GM06990 (cell line): ENCODE measurements around the gene BANK1.

Experiments used
- DNase-seq: peaks from one replicate; pipeline ENCODE4 v3.0.0-alpha.2; 2011; ENCODE audit not compliant: insufficient read length; ENCODE audit errors: extremely low read depth
- H3K27me3 ChIP-seq: replicated peaks from 2 replicates; pipeline ENCODE4 v1.6.0; 2011; ENCODE audit warnings: low read length; ENCODE audit not compliant: control insufficient read depth, insufficient read depth
- H3K36me3 ChIP-seq: 2 replicates; pipeline ENCODE4 v1.5.1; 2011; ENCODE audit warnings: low read length; ENCODE audit not compliant: control insufficient read depth, insufficient read depth
- H3K4me3 ChIP-seq: replicated peaks from 2 replicates; pipeline ENCODE4 v1.5.1; 2011; ENCODE audit warnings: low read depth, mild to moderate bottlenecking, control low read depth, low read length
- CTCF ChIP-seq: IDR thresholded peaks from 2 replicates; pipeline ENCODE4 v1.5.1; 2011; ENCODE audit warnings: low read length, control low read depth, mild to moderate bottlenecking, inconsistent platforms; ENCODE audit not compliant: insufficient read depth, poor library complexity, severe bottlenecking

Gene BANK1

GRCh38 chr4:101853691-101854090 lies 63.2 kb downstream of the BANK1 start:
- TF ChIP-seq CTCF: no peak
- no peak for DNase-seq
- H3K36me3 ChIP-seq: no peaks in the 10 kb centered on the region
- H3K27me3 ChIP-seq: no peaks in the 10 kb centered on the region
- H3K4me3 ChIP-seq: no peak overlapping the region

GRCh38 chr4:101855239-101855638 lies 64.7 kb downstream of the BANK1 start:
- no peak for DNase-seq
- TF ChIP-seq CTCF: no peak
- Histone ChIP-seq H3K4me3 (no peak overlapping the region), H3K36me3 (no peaks in the 10 kb centered on the region), H3K27me3 (no peaks in the 10 kb centered on the region)

- no peak for TF ChIP-seq CTCF
- Histone ChIP-seq H3K36me3 (no peaks in the 10 kb centered on the region), H3K4me3 (no peak overlapping the region), H3K27me3 (no peaks in the 10 kb centered on the region)
- no peak for DNase-seq
Measured at GRCh38 chr4:101856149-101856548, 65.6 kb downstream of the BANK1 start.

- H3K4me3 ChIP-seq: no peak overlapping the region
- no peaks in the 10 kb centered on the region for H3K27me3 ChIP-seq
- DNase-seq: no peak
- TF ChIP-seq CTCF: no peak
- no peaks in the 10 kb centered on the region for H3K36me3 ChIP-seq
Measured at GRCh38 chr4:101857176-101857575, 66.6 kb downstream of the BANK1 start.

- Histone ChIP-seq H3K4me3 (no peak overlapping the region), H3K36me3 (no peaks in the 10 kb centered on the region), H3K27me3 (no peaks in the 10 kb centered on the region)
- no peak for DNase-seq
- no peak for TF ChIP-seq CTCF
Measured at GRCh38 chr4:101858641-101859040, 68.1 kb downstream of the BANK1 start.

GRCh38 chr4:101862595-101862994 lies 72.1 kb downstream of the BANK1 start:
- H3K36me3 ChIP-seq: no peaks in the 10 kb centered on the region
- H3K4me3 ChIP-seq: no peak overlapping the region
- DNase-seq: no peak
- TF ChIP-seq CTCF: no peak
- H3K27me3 ChIP-seq: no peaks in the 10 kb centered on the region
